Islet precursor cell (in vitro differentiated cells): ENCODE measurements around the gene FBXL15.
A peak's percentile ranks its signal among the peaks of the same experiment; 100 is the strongest.

Experiments used
- DNase-seq: peaks from one replicate; pipeline ENCODE4 v3.0.0-alpha.2; 2018

FBXL15 gene

GRCh38 chr10:102398172-102399020, 22.2 kb upstream of the FBXL15 start:
- no peak for DNase-seq

- peak; percentile 93 for DNase-seq
These were observed 21.2 kb upstream of the FBXL15 start for GRCh38 chr10:102399217-102400021.

- DNase-seq: no peak
These were observed 20.6 kb upstream of the FBXL15 start for GRCh38 chr10:102400076-102400475.

GRCh38 chr10:102400598-102401341, 19.9 kb upstream of the FBXL15 start:
- DNase-seq: no peak

- no peak for DNase-seq
These were observed 19.3 kb upstream of the FBXL15 start for GRCh38 chr10:102401342-102401654.

- DNase-seq: peak; percentile 98
These were observed 18.7 kb upstream of the FBXL15 start for GRCh38 chr10:102401735-102402511.

GRCh38 chr10:102402512-102402896, 18.1 kb upstream of the FBXL15 start:
- DNase-seq: no peak

- DNase-seq: no peak
These were observed 17.5 kb upstream of the FBXL15 start for GRCh38 chr10:102403115-102403514.

- no peak for DNase-seq
These were observed 16.1 kb upstream of the FBXL15 start for GRCh38 chr10:102404361-102405107.

GRCh38 chr10:102405108-102405571, 15.5 kb upstream of the FBXL15 start:
- no peak for DNase-seq

GRCh38 chr10:102405632-102406031, 15.0 kb upstream of the FBXL15 start:
- no peak for DNase-seq

- DNase-seq: no peak
These were observed 13.8 kb upstream of the FBXL15 start for GRCh38 chr10:102406815-102407214.

- DNase-seq: no peak
These were observed 13.1 kb upstream of the FBXL15 start for GRCh38 chr10:102407425-102408130.

- no peak for DNase-seq
These were observed 12.4 kb upstream of the FBXL15 start for GRCh38 chr10:102408131-102408727.

GRCh38 chr10:102408728-102409603, 11.7 kb upstream of the FBXL15 start:
- DNase-seq: peak; percentile 70

- no peak for DNase-seq
These were observed 10.8 kb upstream of the FBXL15 start for GRCh38 chr10:102409604-102410428.

- DNase-seq: peak; percentile 70
These were observed 10.1 kb upstream of the FBXL15 start for GRCh38 chr10:102410429-102411073.
